Right forelimb (tissue), 1 donor: ENCODE data around the gene WNK2.
"Not testable (repeated sequence)": the region's sequence is repeated elsewhere in the genome, so short reads cannot be mapped to it uniquely, and the experiment has no call there.

Experiments used
- DNase-seq: peaks from one replicate; pipeline ENCODE4 v3.0.0-alpha.2; 2018

WNK2 gene

GRCh38 chr9:93347371-93347975 is 163.5 kb downstream of the WNK2 start:
- DNase-seq: not testable (repeated sequence)

GRCh38 chr9:93353413-93354310 is 169.7 kb downstream of the WNK2 start:
- not testable (repeated sequence) for DNase-seq

- DNase-seq: no peak
Observed at GRCh38 chr9:93354451-93354850, 170.5 kb downstream of the WNK2 start.

- no peak for DNase-seq
Observed at GRCh38 chr9:93355827-93356226, 171.9 kb downstream of the WNK2 start.

GRCh38 chr9:93357649-93358048 is 173.7 kb downstream of the WNK2 start:
- no peak for DNase-seq

- not testable (repeated sequence) for DNase-seq
Observed at GRCh38 chr9:93359907-93360306, 176.0 kb downstream of the WNK2 start.

GRCh38 chr9:93361995-93362394 is 178.1 kb downstream of the WNK2 start:
- DNase-seq: no peak

GRCh38 chr9:93364734-93365426 is 180.9 kb downstream of the WNK2 start:
- DNase-seq: no peak

- no peak for DNase-seq
Observed at GRCh38 chr9:93365427-93366118, 181.6 kb downstream of the WNK2 start.

GRCh38 chr9:93366119-93366447 is 182.1 kb downstream of the WNK2 start:
- DNase-seq: no peak

- DNase-seq: not testable (repeated sequence)
Observed at GRCh38 chr9:93366486-93366885, 182.5 kb downstream of the WNK2 start.

- no peak for DNase-seq
Observed at GRCh38 chr9:93368437-93368836, 184.5 kb downstream of the WNK2 start.

- no peak for DNase-seq
Observed at GRCh38 chr9:93369686-93370085, 185.7 kb downstream of the WNK2 start.
